Raji (cell line): ENCODE measurements around the gene MBNL1.

Experiments used
- POLR2A ChIP-seq: IDR thresholded peaks from 2 replicates; pipeline ENCODE4 v1.6.1; 2011; ENCODE audit warnings: low read depth, low read length, control low read depth; ENCODE audit not compliant: insufficient read depth

Gene MBNL1

GRCh38 chr3:152457500-152458375 lies 189.0 kb downstream of the MBNL1 start:
- no peak for TF ChIP-seq POLR2A

GRCh38 chr3:152458376-152459117 lies 189.8 kb downstream of the MBNL1 start:
- no peak for TF ChIP-seq POLR2A

GRCh38 chr3:152459118-152459515 lies 190.4 kb downstream of the MBNL1 start:
- no peak for TF ChIP-seq POLR2A

GRCh38 chr3:152459572-152459971 lies 190.8 kb downstream of the MBNL1 start:
- TF ChIP-seq POLR2A, result no peak

GRCh38 chr3:152460936-152461335 lies 192.2 kb downstream of the MBNL1 start:
- TF ChIP-seq POLR2A, result no peak

GRCh38 chr3:152461460-152461859 lies 192.7 kb downstream of the MBNL1 start:
- no peak for TF ChIP-seq POLR2A

GRCh38 chr3:152466784-152467183 lies 198.1 kb downstream of the MBNL1 start:
- TF ChIP-seq POLR2A, result no peak

- no peak for TF ChIP-seq POLR2A
Observed at GRCh38 chr3:152469248-152470025, 200.7 kb downstream of the MBNL1 start.

GRCh38 chr3:152470095-152470494 lies 201.4 kb downstream of the MBNL1 start:
- no peak for TF ChIP-seq POLR2A

GRCh38 chr3:152470893-152471292 lies 202.2 kb downstream of the MBNL1 start:
- no peak for TF ChIP-seq POLR2A

- no peak for TF ChIP-seq POLR2A
Observed at GRCh38 chr3:152471814-152472671, 203.3 kb downstream of the MBNL1 start.

GRCh38 chr3:152472672-152472954 lies 203.9 kb downstream of the MBNL1 start:
- no peak for TF ChIP-seq POLR2A

- TF ChIP-seq POLR2A, result no peak
Observed at GRCh38 chr3:152474585-152474984, 205.9 kb downstream of the MBNL1 start.

GRCh38 chr3:152477422-152477821 lies 208.7 kb downstream of the MBNL1 start:
- TF ChIP-seq POLR2A, result no peak
